AG10803 (cell line): Measurements from ENCODE around the gene TMEM165.

Source experiments
- DNase-seq: peaks from one replicate; pipeline ENCODE4 v3.0.0; 2010; ENCODE audit warnings: low read depth
- H3K4me3 ChIP-seq: 2 replicates; pipeline ENCODE4 v1.5.1; 2011; ENCODE audit warnings: mild to moderate bottlenecking, low read length, control low read depth
- CTCF ChIP-seq: conservative IDR thresholded peaks from 2 replicates; pipeline ENCODE4 v1.5.1; 2011; ENCODE audit warnings: mild to moderate bottlenecking, low read length, control low read depth, inconsistent platforms

Gene TMEM165

GRCh38 chr4:55450566-55450965, 54.8 kb downstream of the TMEM165 start:
- H3K4me3 ChIP-seq, result no peak overlapping the region
- no peak for DNase-seq
- TF ChIP-seq CTCF, result no peak

GRCh38 chr4:55458164-55458563, 62.4 kb downstream of the TMEM165 start:
- H3K4me3 ChIP-seq, result no peak overlapping the region
- peak; percentile 33 for DNase-seq
- TF ChIP-seq CTCF, result no peak

GRCh38 chr4:55458611-55459010, 62.9 kb downstream of the TMEM165 start:
- TF ChIP-seq CTCF, result no peak
- no peak for DNase-seq
- no peak overlapping the region for H3K4me3 ChIP-seq

GRCh38 chr4:55466001-55466400, 70.2 kb downstream of the TMEM165 start:
- DNase-seq, result no peak
- no peak for TF ChIP-seq CTCF
- H3K4me3 ChIP-seq, result no peak overlapping the region

- DNase-seq, result peak; percentile 45
- no peak for TF ChIP-seq CTCF
- H3K4me3 ChIP-seq, result no peak overlapping the region
These were observed 73.0 kb downstream of the TMEM165 start for GRCh38 chr4:55468724-55469123.

- TF ChIP-seq CTCF, result no peak
- no peak for DNase-seq
- no peak overlapping the region for H3K4me3 ChIP-seq
These were observed 74.2 kb downstream of the TMEM165 start for GRCh38 chr4:55469979-55470378.
